ENCODE results near the gene HSD17B4. TPM values are rescaled to one million over a fixed set of nuclear protein-coding genes. Genes with fewer than 3 reads are reported as not detected.
"Not testable (repeated sequence)": the region's sequence is repeated elsewhere in the genome, so short reads cannot be mapped to it uniquely, and the experiment has no call there.

Gene HSD17B4
- total RNA-seq, 1 experiment from 2014 or later = 142 TPM

DNA sequence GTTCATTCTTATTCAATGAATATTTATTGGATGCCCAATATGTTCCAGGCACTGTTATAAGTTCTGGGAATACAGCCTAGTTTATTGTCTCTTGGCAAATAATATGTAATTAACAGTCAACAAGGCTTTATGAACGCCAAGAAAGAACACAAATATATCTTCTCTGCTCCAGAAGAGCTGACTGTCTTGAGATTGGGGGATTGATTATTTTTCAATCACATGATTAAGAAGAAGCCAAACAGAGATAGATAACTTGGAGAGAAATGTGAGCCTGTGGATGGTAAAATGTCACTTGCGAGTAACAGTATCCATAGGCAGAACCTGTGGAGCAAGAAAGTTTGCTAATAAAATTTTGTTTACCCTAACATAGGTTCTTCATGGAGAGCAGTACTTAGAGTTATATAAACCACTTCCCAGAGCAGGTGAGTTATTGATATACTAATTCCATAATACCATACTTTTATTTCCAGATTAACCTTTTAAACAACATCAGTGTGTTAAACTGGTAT, 49.4 kb downstream of the HSD17B4 start (continued):
- TF ChIP-seq, protein P1, sequence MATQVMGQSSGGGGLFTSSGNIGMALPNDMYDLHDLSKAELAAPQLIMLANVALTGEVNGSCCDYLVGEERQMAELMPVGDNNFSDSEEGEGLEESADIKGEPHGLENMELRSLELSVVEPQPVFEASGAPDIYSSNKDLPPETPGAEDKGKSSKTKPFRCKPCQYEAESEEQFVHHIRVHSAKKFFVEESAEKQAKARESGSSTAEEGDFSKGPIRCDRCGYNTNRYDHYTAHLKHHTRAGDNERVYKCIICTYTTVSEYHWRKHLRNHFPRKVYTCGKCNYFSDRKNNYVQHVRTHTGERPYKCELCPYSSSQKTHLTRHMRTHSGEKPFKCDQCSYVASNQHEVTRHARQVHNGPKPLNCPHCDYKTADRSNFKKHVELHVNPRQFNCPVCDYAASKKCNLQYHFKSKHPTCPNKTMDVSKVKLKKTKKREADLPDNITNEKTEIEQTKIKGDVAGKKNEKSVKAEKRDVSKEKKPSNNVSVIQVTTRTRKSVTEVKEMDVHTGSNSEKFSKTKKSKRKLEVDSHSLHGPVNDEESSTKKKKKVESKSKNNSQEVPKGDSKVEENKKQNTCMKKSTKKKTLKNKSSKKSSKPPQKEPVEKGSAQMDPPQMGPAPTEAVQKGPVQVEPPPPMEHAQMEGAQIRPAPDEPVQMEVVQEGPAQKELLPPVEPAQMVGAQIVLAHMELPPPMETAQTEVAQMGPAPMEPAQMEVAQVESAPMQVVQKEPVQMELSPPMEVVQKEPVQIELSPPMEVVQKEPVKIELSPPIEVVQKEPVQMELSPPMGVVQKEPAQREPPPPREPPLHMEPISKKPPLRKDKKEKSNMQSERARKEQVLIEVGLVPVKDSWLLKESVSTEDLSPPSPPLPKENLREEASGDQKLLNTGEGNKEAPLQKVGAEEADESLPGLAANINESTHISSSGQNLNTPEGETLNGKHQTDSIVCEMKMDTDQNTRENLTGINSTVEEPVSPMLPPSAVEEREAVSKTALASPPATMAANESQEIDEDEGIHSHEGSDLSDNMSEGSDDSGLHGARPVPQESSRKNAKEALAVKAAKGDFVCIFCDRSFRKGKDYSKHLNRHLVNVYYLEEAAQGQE (IDR thresholded peaks at IDR 0.05; ENCODE audit: low read depth) = no peak

DNA sequence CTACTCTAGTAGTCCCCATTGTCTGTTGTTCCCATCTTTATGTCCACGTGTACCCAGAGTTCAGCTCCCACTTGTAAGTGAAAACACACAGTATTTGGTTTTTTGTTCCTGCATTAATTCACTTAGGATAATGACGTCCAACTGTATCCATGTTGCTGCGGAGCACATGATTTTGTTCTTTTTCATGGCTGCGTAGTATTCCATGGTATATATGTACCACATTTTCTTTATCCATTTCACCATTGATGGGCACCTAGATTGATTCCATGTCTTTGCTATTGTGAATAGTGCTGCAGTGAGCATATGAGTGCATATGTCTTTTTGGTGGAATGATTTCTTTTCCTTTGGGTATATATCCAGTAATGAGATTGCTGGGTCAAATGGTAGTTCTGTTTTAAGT, 51.6 kb downstream of the HSD17B4 start:
- not testable (repeated sequence) for H3K4me2 ChIP-seq (ENCODE audit: low read length)

DNA sequence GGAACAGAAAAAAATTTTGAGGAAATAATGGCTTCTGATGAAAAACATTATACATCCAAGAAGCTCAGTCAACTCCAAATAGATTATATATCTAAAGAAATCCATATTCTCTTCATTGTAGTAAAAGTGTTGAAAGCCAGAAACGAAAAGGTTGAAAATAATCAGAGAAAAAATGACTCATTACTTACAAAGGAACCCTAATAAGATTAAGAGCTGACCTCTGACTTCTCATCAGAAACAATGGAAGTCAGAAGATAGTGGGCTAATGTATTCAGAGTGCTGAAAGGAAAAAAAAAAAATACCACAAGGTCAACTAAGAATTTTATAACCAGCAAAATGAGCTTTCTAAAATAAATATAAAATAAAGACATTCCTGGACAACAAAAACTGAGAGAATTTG, 60.0 kb downstream of the HSD17B4 start:
- H3K4me3 ChIP-seq (replicated peaks in 1 of 2; ENCODE audit: low read depth in 1 of 2, low read length in 2 of 2) = no peak overlapping the region
- ATAC-seq (no peak), DNase-seq (ENCODE audit: low read depth, low spot score) (no peak)
- ChIA-PET RAD21 (ENCODE audit: low non-redundant PET in 1 of 2, low total read pairs in 2 of 2, uncharacterized antibody in 2 of 2, unreplicated experiment in 2 of 2) (no interaction called here), CTCF (no interaction called here), POLR2A (no interaction called here)
- no peaks in the 10 kb centered on the region for H3K79me2 ChIP-seq (ENCODE audit: insufficient read depth, low read length)
- no peaks in the 10 kb centered on the region for H3K9me3 ChIP-seq (ENCODE audit: control insufficient read depth in 1 of 2, insufficient read depth in 1 of 2, low read depth in 1 of 2, low read length in 2 of 2)
- H3K27ac ChIP-seq (ENCODE audit: low read depth, low read length) = no peak overlapping the region
- H2AFZ ChIP-seq (ENCODE audit: low read depth, low read length, poor library complexity, severe bottlenecking) = no peak overlapping the region
- TF ChIP-seq SIN3A (IDR thresholded peaks at IDR 0.05; ENCODE audit: low read depth) (no peak), EZH2 (IDR thresholded peaks at IDR 0.05) (no peak), CEBPB (IDR thresholded peaks at IDR 0.05; ENCODE audit: low read depth) (no peak), YY1 (IDR thresholded peaks at IDR 0.05; ENCODE audit: extremely low read depth, insufficient replicate concordance, low read depth, low read length) (no peak), EZH2phosphoT487 (IDR thresholded peaks at IDR 0.05; ENCODE audit: borderline replicate concordance) (no peak)
- no peak overlapping the region for H3K4me2 ChIP-seq (ENCODE audit: low read length)
- intact Hi-C loops (cut with micrococcal nuclease) = no loop called here
- H3K9ac ChIP-seq (ENCODE audit: low read length) = no peak overlapping the region
- no TSS peak for BruUV-seq (replicated peaks)
- no peaks in the 10 kb centered on the region for H3K9me2 ChIP-seq (ENCODE audit: insufficient read depth)
- no peaks in the 10 kb centered on the region for H4K20me1 ChIP-seq (ENCODE audit: insufficient read depth)
- H3K4me1 ChIP-seq (ENCODE audit: control insufficient read depth in 1 of 2, insufficient read depth in 2 of 2, low read length in 2 of 2) = no peaks in the 10 kb centered on the region
- no peaks in the 10 kb centered on the region for H3K27me3 ChIP-seq (ENCODE audit: insufficient read depth, low read length)
- peaks cover 0 to 2% of the 10 kb centered on the region in 2 experiments; a peak in 1 of 4 replicates for H3K36me3 ChIP-seq (ENCODE audit: control insufficient read depth in 1 of 2, insufficient read depth in 2 of 2, low read length in 2 of 2)

More for the DNA sequence above, 51.6 kb downstream of the HSD17B4 start:
- RAD21 ChIA-PET (ENCODE audit: low non-redundant PET in 1 of 2, low total read pairs in 2 of 2, uncharacterized antibody in 2 of 2, unreplicated experiment in 2 of 2); H3K4me3 ChIP-seq (replicated peaks in 1 of 2; ENCODE audit: low read depth in 1 of 2, low read length in 2 of 2); H4K20me1 ChIP-seq (ENCODE audit: insufficient read depth); H3K27me3 ChIP-seq (ENCODE audit: insufficient read depth, low read length); CTCF ChIA-PET; ATAC-seq; H3K79me2 ChIP-seq (ENCODE audit: insufficient read depth, low read length); H3K9me2 ChIP-seq (ENCODE audit: insufficient read depth); H3K4me1 ChIP-seq (ENCODE audit: control insufficient read depth in 1 of 2, insufficient read depth in 2 of 2, low read length in 2 of 2); H2AFZ ChIP-seq (ENCODE audit: low read depth, low read length, poor library complexity, severe bottlenecking); H3K27ac ChIP-seq (ENCODE audit: low read depth, low read length); H3K36me3 ChIP-seq (ENCODE audit: control insufficient read depth in 1 of 2, insufficient read depth in 2 of 2, low read length in 2 of 2); DNase-seq (ENCODE audit: low read depth, low spot score); intact Hi-C loops (cut with micrococcal nuclease); BruUV-seq (replicated peaks); H3K9me3 ChIP-seq (ENCODE audit: control insufficient read depth in 1 of 2, insufficient read depth in 1 of 2, low read depth in 1 of 2, low read length in 2 of 2); POLR2A ChIA-PET; H3K9ac ChIP-seq (ENCODE audit: low read length): not testable (repeated sequence)

Measured in HCT116 (cell line).